ENCODE data around the gene FUBP1. TPM values are rescaled to one million over a fixed set of nuclear protein-coding genes. Genes with fewer than 3 reads are reported as not detected.

Gene FUBP1
- total and polyA plus RNA-seq, 2 of the 13 experiments (the other 11 are each of a cell fraction or from before 2014, with no cell fraction given): 98.1 to 166 TPM

GRCh38 chr1:77899647-77900320, 79.1 kb downstream of the FUBP1 start:
- Histone ChIP-seq H3K27ac (ENCODE audit: extremely low read length, insufficient read depth, low read length) (no peak overlapping the region), H3K27me3 (ENCODE audit: control insufficient read depth in 1 of 2, insufficient read depth in 2 of 2, low read length in 2 of 2) (no peaks in the 10 kb centered on the region), H4K20me1 (ENCODE audit: insufficient read depth, low read length) (no peaks in the 10 kb centered on the region), H3K9ac (ENCODE audit: insufficient read depth, low read depth, low read length) (no peak overlapping the region), H3K36me3 (replicated peaks in 1 of 2; ENCODE audit: control insufficient read depth in 1 of 2, insufficient read depth in 2 of 2, low read length in 2 of 2) (no peaks in the 10 kb centered on the region), H3K79me2 (ENCODE audit: insufficient read depth, low read length) (no peaks in the 10 kb centered on the region), H3K4me3 (replicated peaks in 1 of 3; ENCODE audit: insufficient read depth in 1 of 3, low read depth in 2 of 3, low read length in 3 of 3) (no peak overlapping the region), H3K9me3 (ENCODE audit: low read length) (no peaks in the 10 kb centered on the region), H3K4me2 (ENCODE audit: low read depth, low read length) (0 out of 2 replicates have a peak overlapping the region, but pooled peaks have one; percentile 5), H3K4me1 (ENCODE audit: insufficient read depth, low read length) (peaks cover 15% of the 10 kb centered on the region), H2AFZ (ENCODE audit: low read length) (no peak overlapping the region)
- FAIRE-seq (no peak), DNase-seq (ENCODE audit: low spot score) (peak; percentile 59), ATAC-seq (peak; percentile 56)
- POLR2A ChIA-PET: interaction anchor here (1.0 to 1.4 kb wide), 2 partner anchors 11 to 105 kb away, joined by 3 to 6 read pairs; partner anchors contain the start of genes DNAJB4 and NEXN
- CTCF ChIA-PET (ENCODE audit: low intra/inter-chr PET ratio, low total read pairs): interaction anchor here (1.5 kb wide), 1 partner anchor 75 kb away, joined by 3 read pairs; no protein-coding TSS in a partner anchor
- intact Hi-C loops (cut with micrococcal nuclease; ENCODE audit: unreplicated experiment): no loop called here
- 38% methylated on average over 4 of the region's 4 CpGs for WGBS (ENCODE audit: low lambda C conversion rate)
- no TSS peak for BruUV-seq (replicated peaks)
- in situ Hi-C loops (cut with HindIII; ENCODE audit: extremely low pct_ligation_motif_present, low pct_unique_long_range_greater_than_20kb): no loop called here
- TF ChIP-seq MEIS1 (CRISPR knock-in tag; IDR thresholded peaks at IDR 0.05; ENCODE audit: borderline replicate concordance) (no peak), FOSL1 (CRISPR knock-in tag; IDR thresholded peaks at IDR 0.05; ENCODE audit: borderline replicate concordance) (peak; percentile 46; the same call in 1 of the 2 replicates), JUNB (CRISPR knock-in tag; IDR thresholded peaks at IDR 0.05; ENCODE audit: borderline replicate concordance) (peak; percentile 64; the same call in 1 of the 2 replicates), LCORL (IDR thresholded peaks at IDR 0.05) (no peak), LCORL (CRISPR knock-in tag; IDR thresholded peaks at IDR 0.05) (0 out of 2 replicates have a peak, but pooled peaks have one; percentile 19), SAP130 (CRISPR knock-in tag; IDR thresholded peaks at IDR 0.05; ENCODE audit: low read depth) (peak; percentile 27; the same call in 1 of the 2 replicates), ZNF644 (CRISPR knock-in tag; IDR thresholded peaks at IDR 0.05; ENCODE audit: low read depth) (no peak), ELF1 (CRISPR knock-in tag; IDR thresholded peaks at IDR 0.05) (no peak), PLRG1 (conservative IDR thresholded peaks at IDR 0.05) (no peak), FOSL2 (CRISPR knock-in tag; IDR thresholded peaks at IDR 0.05) (peak; percentile 62; the same call in 1 of the 2 replicates)

Small RNA genes within 50 kb of the gene (small RNA-seq; reads per million reads assigned to genes)
- 0.41 to 8.7 (median 2.6) reads per million in 3 experiments for gene AC103591.3 (ENCODE audit: insufficient read depth in 2 of 3, insufficient read length in 3 of 3, low read depth in 2 of 3, low replicate concordance in 1 of 3)

Other genes starting within 250 kb of the FUBP1 start
- 48.2 and 49.1 TPM in 2 replicates for gene USP33, start 219.2 kb downstream of the FUBP1 start, total RNA-seq (2016; rRNA removed; fragmentation: Illumina TruSeq; extraction: Trizol)
- 25.3 and 32.0 TPM in 2 replicates for gene USP33, start 219.2 kb downstream of the FUBP1 start, polyA plus RNA-seq (2011; rRNA removed)
- gene MIGA1, start 199.4 kb downstream of the FUBP1 start, total RNA-seq (2016; rRNA removed; fragmentation: Illumina TruSeq; extraction: Trizol): 6.6 and 6.7 TPM in 2 replicates
- gene MIGA1, start 199.4 kb downstream of the FUBP1 start, polyA plus RNA-seq (2011; rRNA removed): 3.4 and 3.8 TPM in 2 replicates
- gene NEXN, start 90.4 kb downstream of the FUBP1 start, total RNA-seq (2016; rRNA removed; fragmentation: Illumina TruSeq; extraction: Trizol): 0.97 and 1.1 TPM in 2 replicates
- gene NEXN, start 90.4 kb downstream of the FUBP1 start, polyA plus RNA-seq (2011; rRNA removed): 0.07 and 0.14 TPM in 2 replicates
- gene DNAJB4, start 25.9 kb upstream of the FUBP1 start, total RNA-seq (2016; rRNA removed; fragmentation: Illumina TruSeq; extraction: Trizol): 18.6 and 25.7 TPM in 2 replicates
- 3.0 and 4.4 TPM in 2 replicates for gene DNAJB4, start 25.9 kb upstream of the FUBP1 start, polyA plus RNA-seq (2011; rRNA removed)
- 21.6 and 39.7 TPM in 2 replicates for gene GIPC2, start 66.9 kb upstream of the FUBP1 start, total RNA-seq (2016; rRNA removed; fragmentation: Illumina TruSeq; extraction: Trizol)
- gene GIPC2, start 66.9 kb upstream of the FUBP1 start, polyA plus RNA-seq (2011; rRNA removed): 5.1 and 6.1 TPM in 2 replicates